Measurements from ENCODE around the gene MUC20. TPM values are rescaled to one million over a fixed set of nuclear protein-coding genes. Genes with fewer than 3 reads are reported as not detected.
"Not testable (repeated sequence)": the region's sequence is repeated elsewhere in the genome, so short reads cannot be mapped to it uniquely, and the experiment has no call there.

Gene MUC20
- total RNA-seq, 1 experiment from 2014 or later, result not detected

DNA sequence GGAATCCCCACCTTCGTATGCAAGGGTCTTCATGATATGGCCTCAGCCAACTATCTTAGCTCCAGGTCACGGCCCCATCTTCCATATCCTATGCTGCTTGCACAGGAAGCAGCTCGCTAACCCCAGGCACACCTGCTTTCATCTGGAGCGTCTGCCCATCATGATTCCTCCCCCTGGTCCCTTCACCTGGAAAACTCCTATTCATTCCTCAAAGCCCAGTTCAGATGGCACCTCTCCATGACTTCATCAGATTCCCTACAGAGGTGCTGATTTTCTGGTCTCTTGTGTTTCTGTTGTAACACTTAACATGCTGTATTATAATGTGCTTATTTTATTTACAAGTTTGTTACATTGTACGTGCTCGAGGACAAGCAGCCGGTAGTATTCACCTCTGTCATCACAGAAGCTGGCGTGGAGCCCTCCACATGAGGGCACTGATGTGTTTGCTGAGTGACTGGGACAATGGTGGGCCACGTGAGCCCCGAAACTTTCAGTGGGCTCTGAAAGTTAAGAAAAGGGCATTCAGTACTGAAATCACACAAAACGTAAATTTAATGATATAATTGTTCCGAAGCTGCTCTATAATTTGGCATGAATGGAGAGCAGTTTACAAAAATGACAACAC lies 16.2 kb downstream of the MUC20 start:
- Histone ChIP-seq H3K36me3 (no peaks in the 10 kb centered on the region), H3K27me3 (peaks cover 21% of the 10 kb centered on the region), H3K4me3 (no peak overlapping the region), H3K9me3 (no peaks in the 10 kb centered on the region)
- no peak for DNase-seq

GRCh38 chr3:195737782-195738181 lies 17.0 kb downstream of the MUC20 start:
- not testable (repeated sequence) for H3K4me3 ChIP-seq, H3K36me3 ChIP-seq, H3K9me3 ChIP-seq, DNase-seq
- H3K27me3 ChIP-seq, result peaks cover 26% of the 10 kb centered on the region

DNA sequence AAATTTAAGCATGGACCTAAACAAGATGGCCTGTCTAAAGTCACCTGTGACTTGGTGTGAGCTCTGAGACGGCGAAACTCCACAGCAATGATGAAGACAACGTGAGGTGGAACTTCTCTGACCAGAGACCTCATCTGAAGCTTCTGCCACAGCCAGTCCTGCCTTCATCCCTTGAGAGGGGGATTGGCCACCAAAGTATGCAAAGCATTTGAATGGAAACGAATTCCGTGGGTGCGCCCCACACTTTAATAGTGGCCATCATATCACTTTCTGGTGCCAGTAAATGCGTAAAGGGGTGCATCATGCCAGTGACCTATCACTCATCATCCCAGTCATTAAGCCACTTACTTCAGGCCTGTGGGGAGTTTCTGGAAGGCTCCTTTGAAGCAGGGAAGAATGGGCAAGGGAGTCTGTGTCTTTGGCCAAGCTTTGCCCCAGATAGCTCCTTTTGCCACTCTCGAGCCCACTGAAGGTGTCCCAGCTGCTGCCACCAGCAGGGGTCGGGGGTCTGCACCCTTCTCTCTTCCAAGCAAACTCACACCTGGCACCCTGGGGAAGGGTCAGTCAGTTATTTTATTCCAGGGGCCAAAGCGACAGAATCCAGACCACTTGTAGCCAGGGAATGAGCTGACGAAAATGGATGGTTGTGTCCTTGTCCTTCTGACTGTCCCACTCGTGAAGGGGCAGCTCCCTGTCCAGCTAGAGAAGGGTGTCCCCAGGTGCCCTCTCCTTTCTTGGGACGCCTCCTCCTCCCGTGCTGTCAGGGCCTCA lies 17.7 kb downstream of the MUC20 start:
- no peak for DNase-seq
- Histone ChIP-seq H3K4me3 (no peak overlapping the region), H3K27me3 (peaks cover 29% of the 10 kb centered on the region), H3K9me3 (no peaks in the 10 kb centered on the region), H3K36me3 (no peaks in the 10 kb centered on the region)

DNA sequence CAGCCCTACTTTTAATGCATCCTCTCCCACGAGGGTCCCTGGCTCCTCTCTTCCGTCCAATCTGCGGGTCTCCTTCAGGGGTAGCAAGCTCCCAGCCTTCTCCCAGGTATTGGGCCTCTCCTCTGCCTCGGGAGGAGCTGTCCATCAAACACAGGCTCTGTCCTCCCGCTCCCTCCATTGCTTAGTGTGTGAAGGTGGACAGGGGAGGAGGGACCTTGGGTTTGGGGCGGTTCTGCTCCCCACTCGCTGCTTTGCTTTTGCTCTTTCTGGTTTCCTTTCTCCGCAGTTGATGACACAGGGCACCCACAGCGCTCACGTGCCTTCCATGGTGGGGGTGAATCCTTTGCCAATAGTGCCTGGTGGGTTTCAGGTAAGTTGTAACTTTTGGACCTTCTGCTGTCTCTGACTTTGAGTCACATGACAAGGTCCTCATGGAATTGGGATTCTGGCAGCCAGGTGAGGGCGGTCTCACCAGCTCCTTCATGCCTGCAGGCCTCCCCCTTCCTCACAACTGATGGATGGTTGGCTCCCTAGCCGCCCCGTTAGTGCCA lies 18.9 kb downstream of the MUC20 start:
- H3K27me3 ChIP-seq, result peaks cover 34% of the 10 kb centered on the region
- no peak for DNase-seq
- H3K4me3 ChIP-seq, result no peak overlapping the region
- H3K9me3 ChIP-seq, result no peaks in the 10 kb centered on the region
- no peaks in the 10 kb centered on the region for H3K36me3 ChIP-seq

DNA sequence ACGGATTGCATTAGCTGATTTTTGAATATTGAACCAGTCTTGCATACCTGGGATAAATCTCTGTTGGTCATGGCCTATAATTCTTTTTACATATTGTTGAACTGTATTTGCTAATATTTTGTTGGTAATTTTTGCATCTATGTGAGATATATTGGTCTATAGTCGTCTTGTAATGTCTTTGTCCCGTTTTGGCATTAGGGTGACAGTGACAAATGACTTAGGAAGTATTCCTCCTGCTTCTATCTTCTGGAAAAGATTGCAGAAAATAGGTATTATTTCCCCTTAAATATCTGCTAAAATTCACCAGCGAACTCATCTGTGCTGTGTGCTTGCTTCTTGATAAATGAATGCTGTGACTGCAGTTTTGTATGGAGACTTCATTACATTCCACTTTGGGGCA lies 23.7 kb downstream of the MUC20 start:
- Histone ChIP-seq H3K27me3 (peaks cover 51% of the 10 kb centered on the region), H3K9me3 (no peaks in the 10 kb centered on the region), H3K36me3 (no peaks in the 10 kb centered on the region), H3K4me3 (no peak overlapping the region)
- no peak for DNase-seq

DNA sequence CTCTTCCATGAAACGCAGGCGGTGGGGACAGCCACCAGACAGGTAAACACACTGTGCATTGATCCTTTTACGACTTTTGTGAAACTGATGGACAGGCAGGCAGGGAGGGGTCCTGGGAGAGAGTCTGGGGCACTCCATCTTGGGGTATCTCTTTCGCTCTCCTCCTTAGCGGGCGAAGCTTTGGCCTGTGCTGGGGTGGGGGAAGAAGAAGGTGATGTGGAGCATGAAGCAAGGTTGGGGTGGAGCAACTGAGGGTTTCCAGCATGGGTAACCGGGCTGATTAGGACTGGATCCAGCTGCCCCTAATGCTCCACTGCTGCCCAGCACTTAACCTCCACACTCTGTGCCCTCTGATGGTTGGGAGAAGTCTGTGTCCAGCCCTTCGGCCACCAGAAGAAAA lies 25.6 kb downstream of the MUC20 start:
- Histone ChIP-seq H3K36me3 (no peaks in the 10 kb centered on the region), H3K9me3 (no peaks in the 10 kb centered on the region), H3K27me3 (peaks cover 37% of the 10 kb centered on the region), H3K4me3 (no peak overlapping the region)
- no peak for DNase-seq

GRCh38 chr3:195746751-195747150 lies 26.0 kb downstream of the MUC20 start:
- no peaks in the 10 kb centered on the region for H3K9me3 ChIP-seq

GRCh38 chr3:195748661-195749060 lies 27.9 kb downstream of the MUC20 start:
- Histone ChIP-seq H3K27me3 (peaks cover 22% of the 10 kb centered on the region), H3K36me3 (no peaks in the 10 kb centered on the region), H3K4me3 (no peak overlapping the region), H3K9me3 (no peaks in the 10 kb centered on the region)
- DNase-seq, result no peak

More at GRCh38 chr3:195746751-195747150, 26.0 kb downstream of the MUC20 start:
- no peak for DNase-seq
- no peak overlapping the region for H3K4me3 ChIP-seq
- H3K27me3 ChIP-seq, result peaks cover 33% of the 10 kb centered on the region
- no peaks in the 10 kb centered on the region for H3K36me3 ChIP-seq

- H3K9me3 ChIP-seq, DNase-seq, H3K4me3 ChIP-seq, H3K36me3 ChIP-seq: not testable (repeated sequence)
- peaks cover 21% of the 10 kb centered on the region for H3K27me3 ChIP-seq
These were observed 28.3 kb downstream of the MUC20 start for GRCh38 chr3:195749101-195749500.

DNA sequence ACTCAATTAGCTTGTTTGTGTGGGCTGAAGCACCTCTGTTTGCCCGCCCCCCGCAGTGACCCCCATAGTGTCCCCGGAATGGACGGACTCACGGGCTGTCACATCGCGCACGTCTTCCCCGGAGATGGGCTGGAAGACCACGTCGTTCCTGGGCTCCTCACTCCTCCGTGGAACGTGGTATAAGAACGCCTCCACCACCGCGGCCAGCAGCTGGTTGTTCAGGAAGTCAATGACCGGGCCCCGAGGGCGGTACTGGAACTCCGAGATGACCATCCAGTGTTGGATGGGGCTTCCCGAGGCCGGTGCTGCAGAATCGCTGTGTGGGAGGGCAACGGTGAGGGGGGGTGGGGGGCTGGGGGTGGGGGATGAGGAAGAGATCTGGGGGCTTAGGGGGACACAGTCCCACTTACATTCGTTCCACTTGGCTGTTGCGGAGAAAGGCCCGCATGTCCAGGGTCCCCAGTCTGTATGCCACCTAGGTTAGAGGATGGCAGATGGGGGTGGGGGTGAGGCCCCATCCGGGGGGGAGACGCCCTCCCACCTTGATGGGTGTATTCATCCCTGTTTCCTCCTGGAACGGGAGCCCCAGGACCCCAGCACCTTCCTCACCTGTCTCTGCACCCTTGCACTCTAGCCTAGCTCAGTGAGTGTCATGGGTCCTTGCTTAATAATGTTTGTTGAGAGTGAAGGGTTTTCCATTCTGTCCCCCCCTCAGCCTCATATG lies 30.2 kb downstream of the MUC20 start:
- H3K4me3 ChIP-seq, result no peak overlapping the region
- H3K27me3 ChIP-seq, result peaks cover 8% of the 10 kb centered on the region; the same call in 1 of the 2 replicates
- no peak for DNase-seq
- H3K9me3 ChIP-seq, result no peaks in the 10 kb centered on the region
- no peaks in the 10 kb centered on the region for H3K36me3 ChIP-seq

- Histone ChIP-seq H3K27me3 (peaks cover 7% of the 10 kb centered on the region; the same call in 1 of the 2 replicates), H3K36me3 (no peaks in the 10 kb centered on the region), H3K4me3 (no peak overlapping the region), H3K9me3 (no peaks in the 10 kb centered on the region)
- no peak for DNase-seq
These were observed 30.8 kb downstream of the MUC20 start for GRCh38 chr3:195751560-195751959.

DNA sequence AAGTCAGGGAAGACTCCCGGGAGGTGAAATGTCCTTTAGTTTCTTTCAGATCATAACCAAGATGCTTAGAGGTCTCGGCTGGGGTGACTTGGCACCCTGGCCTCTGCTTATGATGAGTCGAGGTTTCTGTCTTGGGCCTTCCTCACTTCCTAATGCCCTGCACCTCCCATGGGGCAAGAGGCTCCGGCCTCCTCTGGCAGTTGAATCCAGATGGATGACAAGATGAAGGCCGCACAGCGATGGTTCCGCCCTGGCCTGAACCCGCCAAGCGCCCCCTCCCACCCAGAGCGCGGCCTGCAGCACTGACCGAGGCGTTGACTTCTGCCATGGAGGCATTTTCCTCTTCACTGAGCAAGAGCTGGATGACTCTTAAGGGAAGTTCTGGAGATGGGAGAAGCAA lies 31.3 kb downstream of the MUC20 start:
- Histone ChIP-seq H3K27me3 (peaks cover 7% of the 10 kb centered on the region; the same call in 1 of the 2 replicates), H3K9me3 (no peaks in the 10 kb centered on the region), H3K36me3 (no peaks in the 10 kb centered on the region), H3K4me3 (no peak overlapping the region)
- no peak for DNase-seq

- no peak for DNase-seq
- Histone ChIP-seq H3K36me3 (no peaks in the 10 kb centered on the region), H3K4me3 (no peak overlapping the region), H3K9me3 (no peaks in the 10 kb centered on the region), H3K27me3 (peaks cover 2% of the 10 kb centered on the region; the same call in 1 of the 2 replicates)
These were observed 32.0 kb downstream of the MUC20 start for GRCh38 chr3:195752546-195753331.

DNA sequence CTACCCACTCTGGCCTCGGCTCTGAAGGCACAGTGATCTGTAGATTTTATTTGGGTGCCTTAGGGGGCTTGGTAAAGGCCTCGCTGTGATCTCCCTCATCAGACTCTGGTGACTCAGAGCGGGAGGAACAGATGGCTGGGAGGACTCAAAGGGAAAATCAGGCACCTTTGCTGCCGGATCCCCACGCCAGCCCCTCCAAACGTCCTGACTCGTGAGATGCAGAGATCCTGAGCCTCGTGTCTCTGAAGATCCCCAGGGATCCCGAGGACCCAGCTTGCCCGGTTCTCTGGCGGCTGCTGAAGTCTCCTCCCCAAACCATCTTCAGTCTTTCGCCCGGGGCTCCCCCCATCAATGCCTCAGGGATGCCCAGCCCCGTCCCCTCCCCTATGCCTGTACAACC lies 32.8 kb downstream of the MUC20 start:
- peaks cover 2% of the 10 kb centered on the region; the same call in 1 of the 2 replicates for H3K27me3 ChIP-seq
- no peak for DNase-seq
- no peaks in the 10 kb centered on the region for H3K36me3 ChIP-seq
- H3K4me3 ChIP-seq, result no peak overlapping the region
- H3K9me3 ChIP-seq, result no peaks in the 10 kb centered on the region

- no peak for DNase-seq
- H3K27me3 ChIP-seq, result peaks cover 2% of the 10 kb centered on the region; the same call in 1 of the 2 replicates
- H3K4me3 ChIP-seq, result no peak overlapping the region
- no peaks in the 10 kb centered on the region for H3K9me3 ChIP-seq
- H3K36me3 ChIP-seq, result no peaks in the 10 kb centered on the region
These were observed 33.4 kb downstream of the MUC20 start for GRCh38 chr3:195754141-195754540.

DNA sequence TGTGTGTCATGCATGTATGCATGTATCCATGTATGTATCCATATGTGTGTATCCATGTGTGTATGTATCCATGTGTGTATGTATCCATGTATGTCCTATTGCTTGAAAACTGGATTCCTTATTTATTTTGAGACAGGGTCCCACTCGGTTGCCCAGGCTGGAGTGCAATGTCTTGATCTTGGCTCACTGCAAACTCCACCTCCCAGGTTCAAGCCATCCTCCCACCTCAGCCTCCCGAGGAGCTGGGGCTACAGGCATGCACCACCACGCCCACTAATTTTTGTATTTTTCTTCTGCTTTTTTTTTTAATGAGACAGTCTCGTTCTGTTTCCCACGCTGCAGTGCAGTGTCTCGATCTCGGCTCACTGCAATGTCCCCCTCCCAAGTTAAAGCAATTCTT lies 34.1 kb downstream of the MUC20 start:
- Histone ChIP-seq H3K4me3 (no peak overlapping the region), H3K9me3 (no peaks in the 10 kb centered on the region), H3K36me3 (no peaks in the 10 kb centered on the region), H3K27me3 (peaks cover 2% of the 10 kb centered on the region; the same call in 1 of the 2 replicates)
- no peak for DNase-seq
